ENCODE measurements around the gene BRSK2.

The BRSK2 gene

GRCh38 chr11:1375161-1375954 is 14.4 kb upstream of the BRSK2 start:
- no peak overlapping the region for H3K27ac ChIP-seq (ENCODE audit: extremely low read depth, low read depth, low read length)
- no peaks in the 10 kb centered on the region for H3K36me3 ChIP-seq (ENCODE audit: control insufficient read depth in 2 of 2, insufficient read depth in 1 of 2, low read length in 2 of 2)
- POLR2A ChIA-PET, result no interaction called here
- H3K4me3 ChIP-seq (ENCODE audit: low read depth, low read length), result no peak overlapping the region
- no peaks in the 10 kb centered on the region for H3K9me3 ChIP-seq (ENCODE audit: control insufficient read depth, insufficient read depth, low read depth, low read length)
- CTCF ChIA-PET, result no interaction called here
- no peak for TF ChIP-seq GLIS2 (tag by site-specific recombination; IDR thresholded peaks at IDR 0.05)
- TF ChIP-seq MEIS1 (CRISPR knock-in tag; IDR thresholded peaks at IDR 0.05; ENCODE audit: borderline replicate concordance), result no peak
- TF ChIP-seq ZNF366 (tag by site-specific recombination; conservative IDR thresholded peaks at IDR 0.05), result no peak
- no peak for TF ChIP-seq BCL11A (tag by site-specific recombination; IDR thresholded peaks at IDR 0.05; ENCODE audit: low read depth)
- no peak for TF ChIP-seq RBAK (tag by site-specific recombination; IDR thresholded peaks at IDR 0.05)
- H3K4me1 ChIP-seq (ENCODE audit: control insufficient read depth, insufficient read depth, low read length), result no peaks in the 10 kb centered on the region

GRCh38 chr11:1375955-1376258 is 13.8 kb upstream of the BRSK2 start:
- Histone ChIP-seq H3K27ac (ENCODE audit: extremely low read depth, low read depth, low read length) (no peak overlapping the region), H3K4me3 (ENCODE audit: low read depth, low read length) (no peak overlapping the region), H3K9me3 (ENCODE audit: control insufficient read depth, insufficient read depth, low read depth, low read length) (no peaks in the 10 kb centered on the region), H3K36me3 (ENCODE audit: control insufficient read depth in 2 of 2, insufficient read depth in 1 of 2, low read length in 2 of 2) (no peaks in the 10 kb centered on the region), H3K4me1 (ENCODE audit: control insufficient read depth, insufficient read depth, low read length) (no peaks in the 10 kb centered on the region)
- ChIA-PET CTCF (interaction anchor here (1.2 kb wide), 1 partner anchor 14 kb away, joined by 3 read pairs; the partner anchor contains the start of gene BRSK2), POLR2A (no interaction called here)
- no peak for TF ChIP-seq ZNF621 (tag by site-specific recombination; IDR thresholded peaks at IDR 0.05)
- no peak for TF ChIP-seq ZNF138 (tag by site-specific recombination; IDR thresholded peaks at IDR 0.05; ENCODE audit: borderline replicate concordance)
- TF ChIP-seq KLF10 (tag by site-specific recombination; IDR thresholded peaks at IDR 0.05), result no peak
- TF ChIP-seq AEBP2 (tag by site-specific recombination; IDR thresholded peaks at IDR 0.05; ENCODE audit: borderline replicate concordance), result no peak
- TF ChIP-seq ZNF221 (tag by site-specific recombination; IDR thresholded peaks at IDR 0.05; ENCODE audit: borderline replicate concordance), result no peak
- no peak for TF ChIP-seq RBAK (tag by site-specific recombination; IDR thresholded peaks at IDR 0.05)
- no peak for TF ChIP-seq SP3 (tag by site-specific recombination; IDR thresholded peaks at IDR 0.05)
- TF ChIP-seq ZNF280D (tag by site-specific recombination; IDR thresholded peaks at IDR 0.05), result no peak
- TF ChIP-seq ZNF23 (tag by site-specific recombination; IDR thresholded peaks at IDR 0.05; ENCODE audit: borderline replicate concordance), result no peak
- TF ChIP-seq ZBTB11 (tag by site-specific recombination; conservative IDR thresholded peaks at IDR 0.05; ENCODE audit: low read depth), result no peak
- TF ChIP-seq ZNF112 (tag by site-specific recombination; IDR thresholded peaks at IDR 0.05), result no peak
- TF ChIP-seq OVOL3 (tag by site-specific recombination; IDR thresholded peaks at IDR 0.05), result no peak
- no peak for TF ChIP-seq ZSCAN16 (tag by site-specific recombination; IDR thresholded peaks at IDR 0.05)
- no peak for TF ChIP-seq ZSCAN5A (tag by site-specific recombination; IDR thresholded peaks at IDR 0.05)
- no peak for TF ChIP-seq HIC1 (tag by site-specific recombination; IDR thresholded peaks at IDR 0.05)
- no peak for TF ChIP-seq PRDM4 (tag by site-specific recombination; IDR thresholded peaks at IDR 0.05)

All from HEK293 (cell line).